Breast epithelium (tissue), 4 donors: ENCODE data around the gene PROCR. TPM values are rescaled to one million over a fixed set of nuclear protein-coding genes. Genes with fewer than 3 reads are reported as not detected.

Source experiments
- DNase-seq, 2 donors: peaks; one replicate each; pipeline ENCODE4 v3.0.0-alpha.2; 2019; ENCODE audit warnings: low spot score in 2 of 2
- H3K27ac ChIP-seq, 2 donors: fragments of 200-600 bp; sonication (generic) in 1 of 2; one replicate each; pipeline ENCODE4 v1.5.1; 2016 to 2019; ENCODE audit warnings: mild to moderate bottlenecking in 1 of 2
- H3K27me3 ChIP-seq, 2 donors: fragments of 200-600 bp; sonication (generic) in 1 of 2; one replicate each; pipeline versions ENCODE4 v1.5.1 to v1.6.0; 2017 to 2019; ENCODE audit warnings: control low read depth in 1 of 2, mild to moderate bottlenecking in 1 of 2
- H3K36me3 ChIP-seq: fragments of 200-600 bp; one replicate; pipeline ENCODE4 v1.5.1; 2019
- H3K4me1 ChIP-seq, 2 donors: fragments of 200-600 bp; sonication (generic); one replicate each; pipeline ENCODE4 v1.5.1; 2016 to 2019; ENCODE audit warnings: control low read depth in 1 of 2
- H3K4me3 ChIP-seq, 3 donors: fragments of 200-600 bp; sonication (generic); 1 replicate in 2 of 3; 2 replicates in 1 of 3; pipeline ENCODE4 v1.5.1; 2016 to 2019; ENCODE audit warnings: mild to moderate bottlenecking in 3 of 3, moderate library complexity in 2 of 3
- H3K9me3 ChIP-seq, 2 donors: fragments of 200-600 bp; sonication (generic) in 1 of 2; one replicate each; pipeline ENCODE4 v1.5.1; 2016 to 2019; ENCODE audit warnings: control low read depth in 1 of 2
- CTCF ChIP-seq, 3 donors: fragments of 450-650 bp; IDR thresholded peaks; one replicate each; pipeline ENCODE4 v1.5.1; 2016 to 2017; ENCODE audit warnings: antibody characterized with exemption in 3 of 3, mild to moderate bottlenecking in 3 of 3, moderate library complexity in 3 of 3
- POLR2A ChIP-seq: fragments of 450-650 bp; IDR thresholded peaks from one replicate; pipeline ENCODE4 v1.6.1; 2016; ENCODE audit warnings: antibody characterized with exemption, mild to moderate bottlenecking, moderate library complexity
- POLR2AphosphoS5 ChIP-seq, 3 donors: sonication (generic); formaldehyde crosslinking; IDR thresholded peaks; one replicate each; pipeline ENCODE4 v1.6.1; 2017; ENCODE audit warnings: antibody characterized with exemption in 3 of 3
- intact Hi-C: fragments of 100-400 bp; cut with DNase I; formaldehyde crosslinking; loops from one replicate; pipeline ENCODE4 v1.15.1; 2023; ENCODE audit warnings: low total_unique reads
- total RNA-seq, 3 donors: library from RNA; depleted of rRNA; stranded (reverse); fragments of >200 nt; gene quantifications; one replicate each; pipeline ENCODE4 v1.1.0, GENCODE V29; 2016

PROCR gene
- total RNA-seq, 3 donors from 2014 or later: 34.1 to 87.9 (median 39.8) TPM

- Histone ChIP-seq H3K4me3 (peak overlapping the region; percentile 45 to 58 (median 49)), H3K36me3 (no peaks in the 10 kb centered on the region), H3K9me3 (no peaks in the 10 kb centered on the region), H3K27ac (peak overlapping the region; percentile 77 to 80), H3K4me1 (peaks cover 0 to 3% of the 10 kb centered on the region in 2 donors), H3K27me3 (no peaks in the 10 kb centered on the region)
- DNase-seq: no peak
- intact Hi-C loops: no loop called here
- TF ChIP-seq POLR2A (no peak), CTCF (IDR thresholded peaks at IDR 0.05) (no peak), POLR2AphosphoS5 (IDR thresholded peaks at IDR 0.05) (no peak)
Measured at GRCh38 chr20:35172434-35172806, 548 bp downstream of the PROCR start.

- intact Hi-C loops: no loop called here
- Histone ChIP-seq H3K4me3 (peak overlapping the region in 2 of 3 donors; percentile 30 to 45), H3K9me3 (no peaks in the 10 kb centered on the region), H3K27ac (no peak overlapping the region), H3K4me1 (peaks cover 0 to 3% of the 10 kb centered on the region in 2 donors), H3K27me3 (no peaks in the 10 kb centered on the region), H3K36me3 (no peaks in the 10 kb centered on the region)
- DNase-seq: no peak
- no peak for TF ChIP-seq CTCF (IDR thresholded peaks at IDR 0.05)
- no peak for TF ChIP-seq POLR2A
Measured at GRCh38 chr20:35173576-35174192, 1.8 kb downstream of the PROCR start.

GRCh38 chr20:35174458-35175216, 2.8 kb downstream of the PROCR start:
- no peaks in the 10 kb centered on the region for H3K36me3 ChIP-seq
- intact Hi-C loops: no loop called here
- no peak for TF ChIP-seq POLR2AphosphoS5 (IDR thresholded peaks at IDR 0.05)
- no peak for TF ChIP-seq CTCF (IDR thresholded peaks at IDR 0.05)
- no peak for TF ChIP-seq POLR2A
- H3K4me3 ChIP-seq: peak overlapping the region in 1 of 3 donors; percentile 45
- DNase-seq: no peak
- no peak overlapping the region for H3K27ac ChIP-seq
- H3K4me1 ChIP-seq: peaks cover 0 to 3% of the 10 kb centered on the region in 2 donors
- H3K27me3 ChIP-seq: no peaks in the 10 kb centered on the region
- H3K9me3 ChIP-seq: no peaks in the 10 kb centered on the region

GRCh38 chr20:35176132-35176531, 4.3 kb downstream of the PROCR start:
- no peaks in the 10 kb centered on the region for H3K9me3 ChIP-seq
- H3K36me3 ChIP-seq: no peaks in the 10 kb centered on the region
- no peak overlapping the region for H3K27ac ChIP-seq
- no peak overlapping the region for H3K4me3 ChIP-seq
- no peak for DNase-seq
- H3K4me1 ChIP-seq: peaks cover 0 to 3% of the 10 kb centered on the region in 2 donors
- no peak for TF ChIP-seq CTCF (IDR thresholded peaks at IDR 0.05)
- no peak for TF ChIP-seq POLR2A
- no peak for TF ChIP-seq POLR2AphosphoS5 (IDR thresholded peaks at IDR 0.05)
- intact Hi-C loops: loop anchor here (1.0 kb wide), 1 partner anchor 9 kb away; no protein-coding TSS in a partner anchor
- no peaks in the 10 kb centered on the region for H3K27me3 ChIP-seq
